ENCODE measurements around the gene MSLN. TPM values are rescaled to one million over a fixed set of nuclear protein-coding genes. Genes with fewer than 3 reads are reported as not detected.

MSLN gene
- total and polyA plus RNA-seq, 9 of the 15 experiments (the other 6 are each of a cell fraction or from before 2014, with no cell fraction given), result not detected

GRCh38 chr16:728131-728889, 32.2 kb upstream of the MSLN start:
- no peaks in the 10 kb centered on the region for H3K9me3 ChIP-seq (replicated peaks; ENCODE audit: control insufficient read depth, insufficient read depth, low read depth, low read length)
- ChIA-PET CTCF (ENCODE audit: low intra/inter-chr PET ratio) (no interaction called here), POLR2A (interaction anchor here (0.7 to 1.7 kb wide), 2 partner anchors 12 to 56 kb away, joined by 3 to 11 read pairs; partner anchors contain the start of gene CIAO3)
- peak overlapping the region; percentile 65 to 96; a peak in 3 of 4 replicates for H3K9ac ChIP-seq (ENCODE audit: insufficient read depth in 1 of 2, low read depth in 2 of 2, low read length in 2 of 2)
- H2AFZ ChIP-seq (ENCODE audit: low read depth, low read length), result peak overlapping the region; percentile 70
- in situ Hi-C loops (cut with MboI) (no loop called here), intact Hi-C loops (cut with micrococcal nuclease) (loop anchor here (2.0 kb wide), 1 partner anchor 14 kb away; the partner anchor contains the start of gene METRN)
- peaks cover 10 to 93% of the 10 kb centered on the region in 2 experiments; a peak in 4 of 5 replicates for H3K4me1 ChIP-seq (replicated peaks in 1 of 2; ENCODE audit: control insufficient read depth in 2 of 2, insufficient read depth in 2 of 2, low read length in 2 of 2)
- no peaks in the 10 kb centered on the region for H3K27me3 ChIP-seq (ENCODE audit: control insufficient read depth in 2 of 2, insufficient read depth in 2 of 2, low read length in 2 of 2)
- under 1% methylated on average over 30 of the region's 80 CpGs for WGBS (ENCODE audit: insufficient coverage, low coverage, missing lambda C conversion rate)
- BruUV-seq (replicated peaks), result no TSS peak
- FAIRE-seq (peak; percentile 85), DNase-seq (ENCODE audit: extremely low read depth in 1 of 4, low spot score in 3 of 4) (peak; percentile 82 to 95 (median 86)), ATAC-seq (peak; percentile 73)
- H3K4me3 ChIP-seq, result peak overlapping the region; percentile 80
- peak overlapping the region; percentile 97 for H3K4me2 ChIP-seq (ENCODE audit: insufficient read depth, low read length)
- peaks cover 27% of the 10 kb centered on the region for H3K79me2 ChIP-seq (ENCODE audit: control insufficient read depth, insufficient read depth, low read length)
- H4K20me1 ChIP-seq (replicated peaks; ENCODE audit: control insufficient read depth, insufficient read depth, low read length), result no peaks in the 10 kb centered on the region; the same call in 1 of the 2 replicates
- H3K27ac ChIP-seq (ENCODE audit: extremely low read depth, low read depth, low read length), result peak overlapping the region; percentile 98
- H3K9me1 ChIP-seq (ENCODE audit: control insufficient read depth, insufficient read depth, low read length), result no peaks in the 10 kb centered on the region
- H3K36me3 ChIP-seq (ENCODE audit: control insufficient read depth, insufficient read depth, low read length), result peaks cover 43% of the 10 kb centered on the region; the same call in 1 of the 3 replicates
- TF ChIP-seq DEAF1 (CRISPR knock-in tag; IDR thresholded peaks at IDR 0.05), result no peak
- peak; percentile 77 to 95 for TF ChIP-seq E2F6 (IDR thresholded peaks at IDR 0.05; ENCODE audit: borderline replicate concordance in 1 of 2, extremely low read depth in 1 of 2, insufficient read depth in 1 of 2, insufficient read length in 1 of 2, low read depth in 1 of 2, low read length in 1 of 2, poor library complexity in 1 of 2, severe bottlenecking in 1 of 2)
- TF ChIP-seq GABPA (tag; conservative IDR thresholded peaks at IDR 0.05; ENCODE audit: low read depth), result peak; percentile 74
- TF ChIP-seq FOXO4 (CRISPR knock-in tag; IDR thresholded peaks at IDR 0.05), result no peak
- TF ChIP-seq NRF1 (conservative IDR thresholded peaks at IDR 0.05 in 1 of 2, IDR thresholded peaks at IDR 0.05 in 1 of 2), result peak; percentile 28 to 44; a peak in 2 of 4 replicates
- peak; percentile 89; the same call in 1 of the 2 replicates for TF ChIP-seq CLOCK (CRISPR knock-in tag; IDR thresholded peaks at IDR 0.05; ENCODE audit: borderline replicate concordance)
- peak; percentile 58; the same call in 1 of the 2 replicates for TF ChIP-seq ELF2 (CRISPR knock-in tag; IDR thresholded peaks at IDR 0.05)
- peak; percentile 92 for TF ChIP-seq MYC (IDR thresholded peaks at IDR 0.05; ENCODE audit: low read depth, low read length)
- TF ChIP-seq MYC (CRISPR knock-in tag; IDR thresholded peaks at IDR 0.05; ENCODE audit: borderline replicate concordance, low read depth), result no peak
- no peak for TF ChIP-seq ETS2 (tag; IDR thresholded peaks at IDR 0.05; ENCODE audit: borderline replicate concordance, poor library complexity, severe bottlenecking)
- 0 out of 2 replicates have a peak, but pooled peaks have one; percentile 13 for TF ChIP-seq ATF7 (IDR thresholded peaks at IDR 0.05)
- TF ChIP-seq EP400 (IDR thresholded peaks at IDR 0.05), result peak; percentile 55; the same call in 1 of the 2 replicates
